Parathyroid adenoma (tissue), 2 donors: ENCODE results near the gene NXT1.

Experiments
- H2AFZ ChIP-seq: fragments of 300-600 bp; sonication (generic); one replicate; pipeline ENCODE4 v1.7.0; 2017; ENCODE audit warnings: antibody characterized with exemption, mild to moderate bottlenecking
- H3K27ac ChIP-seq: fragments of 300-600 bp; sonication (generic); one replicate; pipeline ENCODE4 v1.7.0; 2017
- H3K27me3 ChIP-seq: fragments of 300-600 bp; sonication (generic); one replicate; pipeline ENCODE4 v1.7.0; 2017; ENCODE audit warnings: low read length; ENCODE audit not compliant: control insufficient read depth, insufficient read depth
- H3K36me3 ChIP-seq: fragments of 300-600 bp; sonication (generic); one replicate; pipeline ENCODE4 v1.7.0; 2017; ENCODE audit warnings: low read length; ENCODE audit not compliant: control insufficient read depth, insufficient read depth
- H3K4me1 ChIP-seq: fragments of 300-600 bp; sonication (generic); one replicate; pipeline ENCODE4 v1.7.0; 2017; ENCODE audit warnings: control low read depth
- H3K4me2 ChIP-seq: fragments of 300-600 bp; sonication (generic); one replicate; pipeline ENCODE4 v1.7.0; 2017; ENCODE audit warnings: low read length
- H3K4me3 ChIP-seq: fragments of 300-600 bp; sonication (generic); one replicate; pipeline ENCODE4 v1.7.0; 2017; ENCODE audit warnings: low read depth, low read length
- H3K79me2 ChIP-seq: fragments of 300-600 bp; sonication (generic); one replicate; pipeline ENCODE4 v1.7.0; 2017; ENCODE audit warnings: control low read depth
- H3K9ac ChIP-seq: fragments of 300-600 bp; sonication (generic); one replicate; pipeline ENCODE4 v1.7.0; 2017; ENCODE audit warnings: mild to moderate bottlenecking
- H3K9me3 ChIP-seq: fragments of 300-600 bp; sonication (generic); one replicate; pipeline ENCODE4 v1.7.0; 2017; ENCODE audit warnings: low read length; ENCODE audit not compliant: control insufficient read depth
- CTCF ChIP-seq: fragments of 300-600 bp; sonication (generic); IDR thresholded peaks from one replicate; pipeline ENCODE4 v1.7.0; 2017; ENCODE audit warnings: antibody characterized with exemption, mild to moderate bottlenecking
- donor health status: primary hyperparathyroidism.

The NXT1 gene

DNA sequence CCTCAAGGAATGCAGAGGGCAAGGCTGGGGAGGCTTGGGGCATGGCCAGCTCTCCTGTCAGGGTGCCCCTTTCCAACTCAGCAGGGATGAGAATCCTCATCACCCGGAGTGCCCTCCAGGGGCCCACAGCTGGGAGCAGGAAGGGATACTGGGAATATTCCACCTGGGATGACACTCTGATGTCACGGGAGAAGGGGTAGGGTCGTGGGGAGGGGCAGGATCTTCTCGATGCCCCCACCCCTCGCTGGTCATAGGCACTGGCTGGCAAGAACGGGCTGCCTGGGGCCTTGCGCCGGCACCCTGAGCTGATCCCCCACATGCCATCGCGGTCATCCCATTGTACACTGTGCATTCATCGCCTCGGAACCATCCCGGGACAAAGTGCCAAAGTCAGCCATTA lies 10.6 kb upstream of the NXT1 start:
- no peak overlapping the region for H3K4me3 ChIP-seq
- no peaks in the 10 kb centered on the region for H3K4me1 ChIP-seq
- H3K27ac ChIP-seq = no peak overlapping the region
- no peaks in the 10 kb centered on the region for H3K79me2 ChIP-seq
- no peak overlapping the region for H3K9ac ChIP-seq
- H3K27me3 ChIP-seq = no peaks in the 10 kb centered on the region
- no peaks in the 10 kb centered on the region for H3K36me3 ChIP-seq
- no peak overlapping the region for H3K4me2 ChIP-seq
- no peak overlapping the region for H2AFZ ChIP-seq
- H3K9me3 ChIP-seq = no peaks in the 10 kb centered on the region
- TF ChIP-seq CTCF = no peak

- no peak overlapping the region for H3K4me2 ChIP-seq
- no peaks in the 10 kb centered on the region for H3K4me1 ChIP-seq
- peak overlapping the region; percentile 1 for H2AFZ ChIP-seq
- no peak overlapping the region for H3K9ac ChIP-seq
- no peak overlapping the region for H3K4me3 ChIP-seq
- no peaks in the 10 kb centered on the region for H3K9me3 ChIP-seq
- H3K27me3 ChIP-seq = no peaks in the 10 kb centered on the region
- peak; percentile 70 for TF ChIP-seq CTCF
- no peaks in the 10 kb centered on the region for H3K36me3 ChIP-seq
- no peaks in the 10 kb centered on the region for H3K79me2 ChIP-seq
- no peak overlapping the region for H3K27ac ChIP-seq
Observed at GRCh38 chr20:23340524-23340923, 10.1 kb upstream of the NXT1 start.

DNA sequence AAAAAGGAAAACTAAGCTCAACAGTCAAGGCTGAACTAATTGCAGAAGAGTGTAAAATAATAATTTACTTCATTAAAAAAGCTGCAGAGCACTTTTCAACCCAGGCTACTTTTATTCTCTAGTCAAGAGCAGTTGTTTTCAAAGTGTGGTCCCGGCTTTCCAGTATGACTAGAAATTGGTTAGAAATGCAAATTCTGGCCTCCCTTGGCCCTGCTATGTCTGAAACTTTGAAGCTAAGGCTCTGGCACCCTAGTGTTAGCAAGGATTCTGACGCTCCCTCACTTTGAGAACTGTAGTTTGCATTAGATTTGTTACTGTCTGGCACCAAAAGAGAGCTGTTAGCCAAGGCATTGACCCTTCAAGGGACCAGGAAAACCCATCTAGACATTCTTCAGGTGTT lies 9.5 kb upstream of the NXT1 start:
- Histone ChIP-seq H2AFZ (no peak overlapping the region), H3K9me3 (no peaks in the 10 kb centered on the region), H3K27ac (no peak overlapping the region), H3K79me2 (no peaks in the 10 kb centered on the region), H3K9ac (no peak overlapping the region), H3K4me2 (no peak overlapping the region), H3K36me3 (no peaks in the 10 kb centered on the region), H3K27me3 (no peaks in the 10 kb centered on the region), H3K4me3 (no peak overlapping the region), H3K4me1 (no peaks in the 10 kb centered on the region)
- TF ChIP-seq CTCF = no peak

DNA sequence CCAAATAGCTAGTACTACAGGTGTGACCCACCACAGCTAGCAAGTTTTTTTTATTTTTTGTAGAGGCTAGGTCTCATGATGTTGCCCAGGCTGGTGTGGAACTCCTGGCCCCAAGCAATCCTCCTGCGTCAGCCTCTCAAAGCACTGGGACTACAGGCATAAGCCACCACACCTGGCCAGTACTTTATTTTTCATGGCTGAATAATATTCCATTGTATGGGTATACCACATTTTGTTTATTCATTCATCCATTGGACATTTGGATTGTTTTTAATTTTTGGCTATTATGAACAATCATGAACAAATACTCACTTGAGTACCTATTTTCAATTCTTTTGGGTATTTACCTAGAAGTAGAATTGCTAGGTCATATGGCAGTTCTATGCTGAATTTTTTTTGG lies 7.0 kb upstream of the NXT1 start:
- H3K4me2 ChIP-seq = no peak overlapping the region
- no peak overlapping the region for H3K27ac ChIP-seq
- H3K36me3 ChIP-seq = no peaks in the 10 kb centered on the region
- H3K4me3 ChIP-seq = no peak overlapping the region
- no peaks in the 10 kb centered on the region for H3K79me2 ChIP-seq
- no peak for TF ChIP-seq CTCF
- H3K9ac ChIP-seq = no peak overlapping the region
- H3K9me3 ChIP-seq = no peaks in the 10 kb centered on the region
- no peaks in the 10 kb centered on the region for H3K4me1 ChIP-seq
- no peaks in the 10 kb centered on the region for H3K27me3 ChIP-seq
- no peak overlapping the region for H2AFZ ChIP-seq

DNA sequence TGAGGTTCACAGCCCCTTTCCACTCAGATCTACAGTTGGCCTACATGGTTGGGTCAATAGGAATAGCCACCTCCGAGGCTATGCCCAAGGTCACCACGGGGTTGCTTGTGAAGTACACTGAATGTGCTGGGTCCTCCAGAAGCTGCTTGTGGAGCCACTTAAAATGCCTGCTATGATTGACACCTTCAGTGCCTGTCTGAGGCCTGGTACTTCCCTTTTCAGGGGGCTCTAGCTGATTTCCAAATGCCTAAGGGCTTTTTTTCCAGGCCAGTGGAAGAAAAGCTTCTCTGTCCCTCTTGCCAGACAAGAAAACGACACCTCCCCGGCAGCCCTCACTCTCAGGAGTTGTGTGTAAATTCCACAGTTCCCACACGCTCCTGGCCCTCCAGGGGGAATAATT lies 6.3 kb upstream of the NXT1 start:
- no peaks in the 10 kb centered on the region for H3K79me2 ChIP-seq
- no peak overlapping the region for H2AFZ ChIP-seq
- H3K9me3 ChIP-seq = no peaks in the 10 kb centered on the region
- no peak overlapping the region for H3K9ac ChIP-seq
- H3K36me3 ChIP-seq = no peaks in the 10 kb centered on the region
- no peak overlapping the region for H3K27ac ChIP-seq
- peaks cover 3% of the 10 kb centered on the region for H3K4me1 ChIP-seq
- TF ChIP-seq CTCF = no peak
- H3K27me3 ChIP-seq = no peaks in the 10 kb centered on the region
- no peak overlapping the region for H3K4me2 ChIP-seq
- no peak overlapping the region for H3K4me3 ChIP-seq
